Measurements from ENCODE around the gene TMEM135. TPM values are rescaled to one million over a fixed set of nuclear protein-coding genes. Genes with fewer than 3 reads are reported as not detected.

TMEM135 gene
- total and polyA plus RNA-seq, 2 donors from 2014 or later = 12.0 to 24.6 TPM

GRCh38 chr11:87366346-87366745, 328.6 kb downstream of the TMEM135 start:
- Histone ChIP-seq H3K4me1 (ENCODE audit: control insufficient read depth in 2 of 3, insufficient read depth in 2 of 3, low read depth in 1 of 3, low read length in 3 of 3) (no peaks in the 10 kb centered on the region), H3K9ac (ENCODE audit: low read length in 3 of 3) (no peak overlapping the region), H3K27ac (ENCODE audit: low read depth in 2 of 2, low read length in 2 of 2) (no peak overlapping the region), H3K27me3 (ENCODE audit: control insufficient read depth, insufficient read depth, low read length) (no peaks in the 10 kb centered on the region), H3K36me3 (ENCODE audit: control insufficient read depth in 2 of 3, insufficient read depth in 3 of 3, low read length in 3 of 3) (no peaks in the 10 kb centered on the region), H3K4me3 (ENCODE audit: low read length in 3 of 3) (no peak overlapping the region), H3K9me3 (ENCODE audit: control insufficient read depth in 2 of 3, insufficient read depth in 1 of 3, low read length in 3 of 3) (no peaks in the 10 kb centered on the region)
- TF ChIP-seq CTCF (IDR thresholded peaks at IDR 0.05; ENCODE audit: borderline replicate concordance, extremely low read depth, insufficient read depth) = no peak
- intact Hi-C loops (cut with DNase I) = no loop called here
- DNase-seq (no peak), FAIRE-seq (no peak)

GRCh38 chr11:87366763-87367405, 329.1 kb downstream of the TMEM135 start:
- FAIRE-seq (no peak), DNase-seq (no peak)
- Histone ChIP-seq H3K4me3 (ENCODE audit: low read length in 3 of 3) (no peak overlapping the region), H3K27me3 (ENCODE audit: control insufficient read depth, insufficient read depth, low read length) (no peaks in the 10 kb centered on the region), H3K36me3 (ENCODE audit: control insufficient read depth in 2 of 3, insufficient read depth in 3 of 3, low read length in 3 of 3) (no peaks in the 10 kb centered on the region), H3K4me1 (ENCODE audit: control insufficient read depth in 2 of 3, insufficient read depth in 2 of 3, low read depth in 1 of 3, low read length in 3 of 3) (no peaks in the 10 kb centered on the region), H3K9ac (ENCODE audit: low read length in 3 of 3) (no peak overlapping the region), H3K27ac (ENCODE audit: low read depth in 2 of 2, low read length in 2 of 2) (no peak overlapping the region), H3K9me3 (ENCODE audit: control insufficient read depth in 2 of 3, insufficient read depth in 1 of 3, low read length in 3 of 3) (no peaks in the 10 kb centered on the region)
- no peak for TF ChIP-seq CTCF (IDR thresholded peaks at IDR 0.05; ENCODE audit: borderline replicate concordance, extremely low read depth, insufficient read depth)
- intact Hi-C loops (cut with DNase I) = no loop called here

GRCh38 chr11:87368151-87368550, 330.4 kb downstream of the TMEM135 start:
- FAIRE-seq (no peak), DNase-seq (no peak)
- Histone ChIP-seq H3K4me3 (ENCODE audit: low read length in 3 of 3) (no peak overlapping the region), H3K27ac (ENCODE audit: low read depth in 2 of 2, low read length in 2 of 2) (no peak overlapping the region), H3K9ac (ENCODE audit: low read length in 3 of 3) (no peak overlapping the region), H3K9me3 (ENCODE audit: control insufficient read depth in 2 of 3, insufficient read depth in 1 of 3, low read length in 3 of 3) (no peaks in the 10 kb centered on the region), H3K36me3 (ENCODE audit: control insufficient read depth in 2 of 3, insufficient read depth in 3 of 3, low read length in 3 of 3) (no peaks in the 10 kb centered on the region), H3K4me1 (ENCODE audit: control insufficient read depth in 2 of 3, insufficient read depth in 2 of 3, low read depth in 1 of 3, low read length in 3 of 3) (no peaks in the 10 kb centered on the region), H3K27me3 (ENCODE audit: control insufficient read depth, insufficient read depth, low read length) (no peaks in the 10 kb centered on the region)
- intact Hi-C loops (cut with DNase I) = no loop called here
- TF ChIP-seq CTCF (IDR thresholded peaks at IDR 0.05; ENCODE audit: borderline replicate concordance, extremely low read depth, insufficient read depth) = no peak

Data from kidney (tissue), 14 donors.